H9 (cell line): ENCODE results near the gene ALLC. TPM values are rescaled to one million over a fixed set of nuclear protein-coding genes. Genes with fewer than 3 reads are reported as not detected.
A peak's percentile ranks its signal among the peaks of the same experiment; 100 is the strongest.

Experiments used
- DNase-seq: peaks from one replicate; pipeline ENCODE4 v3.0.0-alpha.2; 2017
- H2AFZ ChIP-seq: one replicate; pipeline ENCODE4 v1.6.1; 2013; ENCODE audit warnings: mild to moderate bottlenecking, low read length, control low read depth, moderate library complexity
- H2AK5ac ChIP-seq: 2 replicates; pipeline ENCODE4 v1.6.1; 2013; ENCODE audit warnings: low read length, control low read depth, mixed read lengths; ENCODE audit not compliant: insufficient read length
- H2BK120ac ChIP-seq: one replicate; pipeline ENCODE4 v1.6.1; 2013; ENCODE audit warnings: low read depth, mild to moderate bottlenecking, low read length, control low read depth, inconsistent platforms; ENCODE audit not compliant: poor library complexity, severe bottlenecking
- H2BK12ac ChIP-seq: 2 replicates; pipeline ENCODE4 v1.6.1; 2013; ENCODE audit warnings: low read length, control low read depth, mixed read lengths, low read depth; ENCODE audit not compliant: insufficient read length
- H2BK15ac ChIP-seq: 2 replicates; pipeline ENCODE4 v1.6.1; 2013; ENCODE audit warnings: low read depth, low read length, control low read depth
- H2BK20ac ChIP-seq: one replicate; pipeline ENCODE4 v1.6.1; 2013; ENCODE audit warnings: low read depth, mild to moderate bottlenecking, low read length, control low read depth, inconsistent platforms; ENCODE audit not compliant: poor library complexity, severe bottlenecking
- H2BK5ac ChIP-seq: 2 replicates; pipeline ENCODE4 v1.6.1; 2013; ENCODE audit warnings: low read length, control low read depth, mixed read lengths; ENCODE audit not compliant: insufficient read length
- H3K14ac ChIP-seq: 2 replicates; pipeline ENCODE4 v1.6.1; 2013; ENCODE audit warnings: low read length, control low read depth; ENCODE audit not compliant: insufficient read depth
- H3K18ac ChIP-seq: 2 replicates; pipeline ENCODE4 v1.6.1; 2013; ENCODE audit warnings: low read depth, mild to moderate bottlenecking, mixed read lengths, low read length, control low read depth; ENCODE audit not compliant: insufficient read length
- H3K23ac ChIP-seq: 2 replicates; pipeline ENCODE4 v1.6.1; 2013; ENCODE audit warnings: low read length, control low read depth, mixed read lengths, low read depth; ENCODE audit not compliant: insufficient read length
- H3K23me2 ChIP-seq: 2 replicates; pipeline ENCODE4 v1.6.1; 2013; ENCODE audit warnings: low read depth, mild to moderate bottlenecking, mixed read lengths, low read length, control low read depth; ENCODE audit not compliant: insufficient read length, poor library complexity, severe bottlenecking
- H3K27ac ChIP-seq: 2 replicates; pipeline ENCODE4 v1.5.1; 2013; ENCODE audit warnings: low read length, control low read depth, mixed read lengths, low read depth; ENCODE audit not compliant: insufficient read length
- H3K27me3 ChIP-seq: 2 replicates; pipeline ENCODE4 v1.6.1; 2013; ENCODE audit warnings: low read length, control low read depth, inconsistent platforms; ENCODE audit not compliant: insufficient read depth
- H3K4ac ChIP-seq: 2 replicates; pipeline ENCODE4 v1.6.1; 2013; ENCODE audit warnings: low read depth, mild to moderate bottlenecking, control low read depth, inconsistent platforms, low read length, moderate library complexity
- H3K4me1 ChIP-seq: 2 replicates; pipeline ENCODE4 v1.6.1; 2013; ENCODE audit warnings: low read length, control low read depth, inconsistent platforms; ENCODE audit not compliant: insufficient read depth
- H3K4me2 ChIP-seq: 2 replicates; pipeline ENCODE4 v1.6.1; 2013; ENCODE audit warnings: low read length, control low read depth, mixed read lengths; ENCODE audit not compliant: insufficient read length, insufficient read depth
- H3K56ac ChIP-seq: 2 replicates; pipeline ENCODE4 v1.6.1; 2013; ENCODE audit warnings: low read depth, mild to moderate bottlenecking, mixed read lengths, low read length, control low read depth; ENCODE audit not compliant: insufficient read length
- H3K79me1 ChIP-seq: 2 replicates; pipeline ENCODE4 v1.6.1; 2013; ENCODE audit warnings: low read depth, mild to moderate bottlenecking, moderate library complexity, low read length, control low read depth, inconsistent platforms; ENCODE audit not compliant: insufficient read depth, poor library complexity, severe bottlenecking
- H3K79me2 ChIP-seq: 2 replicates; pipeline ENCODE4 v1.6.1; 2013; ENCODE audit warnings: low read length, control low read depth, inconsistent platforms; ENCODE audit not compliant: insufficient read depth
- H3K9ac ChIP-seq: 2 replicates; pipeline ENCODE4 v1.6.1; 2013; ENCODE audit warnings: low read length, control low read depth, mixed read lengths; ENCODE audit not compliant: insufficient read length; ENCODE audit errors: extremely low read depth
- H3K9me3 ChIP-seq: one replicate; pipeline ENCODE4 v1.6.1; 2013; ENCODE audit warnings: low read depth, low read length, inconsistent platforms; ENCODE audit not compliant: control insufficient read depth
- H3T11ph ChIP-seq: one replicate; pipeline ENCODE4 v1.6.1; 2013; ENCODE audit warnings: mild to moderate bottlenecking, low read length, control low read depth, inconsistent platforms
- H4K20me1 ChIP-seq: one replicate; pipeline ENCODE4 v1.6.1; 2013; ENCODE audit not compliant: control insufficient read depth, insufficient read length, insufficient read depth
- H4K5ac ChIP-seq: 2 replicates; pipeline ENCODE4 v1.6.1; 2013; ENCODE audit warnings: low read depth, mild to moderate bottlenecking, mixed read lengths, low read length, control low read depth; ENCODE audit not compliant: insufficient read length
- H4K8ac ChIP-seq: replicated peaks from 2 replicates; pipeline ENCODE4 v1.6.1; 2013; ENCODE audit warnings: low read length, control low read depth, mixed read lengths, low read depth; ENCODE audit not compliant: insufficient read length
- H4K91ac ChIP-seq: 2 replicates; pipeline ENCODE4 v1.6.1; 2013; ENCODE audit warnings: low read depth, mild to moderate bottlenecking, moderate library complexity, mixed read lengths, low read length, control low read depth; ENCODE audit not compliant: insufficient read length
- H3K27ac Mint-ChIP-seq, 3 experiments: 2 replicates in 2 of 3; 3 replicates in 1 of 3; pipeline ENCODE4 v1.8.0; 2020 to 2021; ENCODE audit warnings: mixed read lengths in 3 of 3, mild to moderate bottlenecking in 1 of 3, moderate library complexity in 1 of 3
- H3K27me3 Mint-ChIP-seq: 2 replicates; pipeline ENCODE4 v1.8.0; 2021; ENCODE audit warnings: low read depth, mild to moderate bottlenecking, moderate library complexity, mixed read lengths
- H3K36me3 Mint-ChIP-seq, 3 experiments: 2 replicates in 2 of 3; 3 replicates in 1 of 3; pipeline ENCODE4 v1.8.0; 2020 to 2021; ENCODE audit warnings: low read depth in 3 of 3, mixed read lengths in 3 of 3; ENCODE audit not compliant: insufficient read depth in 1 of 3
- H3K4me1 Mint-ChIP-seq, 2 experiments: 2 replicates each; pipeline ENCODE4 v1.8.0; 2020; ENCODE audit warnings: mixed read lengths in 2 of 2
- H3K4me3 Mint-ChIP-seq, 2 experiments: 2 replicates in 1 of 2; 3 replicates in 1 of 2; pipeline ENCODE4 v1.8.0; 2020 to 2021; ENCODE audit warnings: mild to moderate bottlenecking in 2 of 2, mixed read lengths in 2 of 2, moderate library complexity in 1 of 2
- H3K9me3 Mint-ChIP-seq, 2 experiments: 2 replicates in 1 of 2; 3 replicates in 1 of 2; pipeline ENCODE4 v1.8.0; 2020; ENCODE audit warnings: mild to moderate bottlenecking in 2 of 2, mixed read lengths in 2 of 2, moderate library complexity in 1 of 2
- WGBS: extraction: QIAGEN DNeasy Blood & Tissue Kit; methylation state at CpG from one replicate; pipeline ENCODE4 v1.1.7; 2013; ENCODE audit warnings: missing lambda C conversion rate, low lambda C conversion rate, mixed read lengths; ENCODE audit not compliant: insufficient read length; ENCODE audit errors: extremely low coverage; 5-methylcytosine and 5-hydroxymethylcytosine counted together
- total RNA-seq: library from RNA; stranded (reverse); gene quantifications from 2 replicates; pipeline ENCODE4 v1.2.1, GENCODE V29; 2021
- TF ChIP-seq, protein P1 (sequence below): fragments of 200-600 bp; sonication (generic); conservative IDR thresholded peaks from 3 replicates; pipeline ENCODE4 v1.8.0; 2021; ENCODE audit warnings: antibody characterized with exemption, mild to moderate bottlenecking

The ALLC gene
- total RNA-seq, 1 experiment from 2014 or later, result not detected

DNA sequence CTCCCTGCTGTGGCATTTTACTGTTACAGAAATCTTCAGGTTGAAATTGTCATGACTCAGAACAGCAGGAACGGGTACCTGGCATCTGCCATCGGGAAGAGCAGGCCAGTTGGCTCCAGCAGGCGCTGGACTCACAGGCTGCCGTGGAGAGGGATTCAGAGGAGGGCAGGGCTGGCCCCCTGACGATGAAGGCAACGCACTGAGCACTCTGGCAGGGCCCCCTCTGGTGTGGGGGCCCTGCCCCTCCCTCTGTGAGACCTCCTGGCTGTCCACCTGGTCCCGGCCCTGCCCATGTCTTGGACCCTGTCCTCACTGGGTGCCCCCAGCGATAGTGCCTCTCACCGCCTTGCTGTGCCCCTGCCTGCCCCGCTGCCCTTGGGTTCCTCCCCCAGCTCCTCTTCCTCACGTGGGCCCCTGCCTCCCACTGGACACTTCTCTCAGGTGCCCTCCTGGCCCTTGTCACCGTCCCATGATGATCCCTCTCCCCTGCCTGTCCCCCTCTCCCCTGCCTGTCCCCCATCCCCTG is 23.3 kb upstream of the ALLC start:
- TF ChIP-seq, protein P1, sequence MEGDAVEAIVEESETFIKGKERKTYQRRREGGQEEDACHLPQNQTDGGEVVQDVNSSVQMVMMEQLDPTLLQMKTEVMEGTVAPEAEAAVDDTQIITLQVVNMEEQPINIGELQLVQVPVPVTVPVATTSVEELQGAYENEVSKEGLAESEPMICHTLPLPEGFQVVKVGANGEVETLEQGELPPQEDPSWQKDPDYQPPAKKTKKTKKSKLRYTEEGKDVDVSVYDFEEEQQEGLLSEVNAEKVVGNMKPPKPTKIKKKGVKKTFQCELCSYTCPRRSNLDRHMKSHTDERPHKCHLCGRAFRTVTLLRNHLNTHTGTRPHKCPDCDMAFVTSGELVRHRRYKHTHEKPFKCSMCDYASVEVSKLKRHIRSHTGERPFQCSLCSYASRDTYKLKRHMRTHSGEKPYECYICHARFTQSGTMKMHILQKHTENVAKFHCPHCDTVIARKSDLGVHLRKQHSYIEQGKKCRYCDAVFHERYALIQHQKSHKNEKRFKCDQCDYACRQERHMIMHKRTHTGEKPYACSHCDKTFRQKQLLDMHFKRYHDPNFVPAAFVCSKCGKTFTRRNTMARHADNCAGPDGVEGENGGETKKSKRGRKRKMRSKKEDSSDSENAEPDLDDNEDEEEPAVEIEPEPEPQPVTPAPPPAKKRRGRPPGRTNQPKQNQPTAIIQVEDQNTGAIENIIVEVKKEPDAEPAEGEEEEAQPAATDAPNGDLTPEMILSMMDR, result no peak

More for the DNA sequence above, 23.3 kb upstream of the ALLC start:
- H3K14ac ChIP-seq, result no peak overlapping the region
- no peak overlapping the region for H2BK15ac ChIP-seq
- no peak overlapping the region for H3K56ac ChIP-seq
- H3K9ac ChIP-seq, result no peak overlapping the region
- no peak overlapping the region for H2BK120ac ChIP-seq
- H3K27ac Mint-ChIP-seq, result no peak overlapping the region
- H3K18ac ChIP-seq, result no peak overlapping the region
- H2AFZ ChIP-seq, result no peak overlapping the region
- no peak overlapping the region for H2BK20ac ChIP-seq
- no peaks in the 10 kb centered on the region for H3K4me1 ChIP-seq
- H3K36me3 Mint-ChIP-seq, result no peaks in the 10 kb centered on the region
- no peak overlapping the region for H4K8ac ChIP-seq
- H3K4me2 ChIP-seq, result no peak overlapping the region
- peaks cover 7 to 15% of the 10 kb centered on the region in 2 experiments for H3K4me1 Mint-ChIP-seq
- H3T11ph ChIP-seq, result no peak overlapping the region
- H3K23ac ChIP-seq, result no peak overlapping the region
- no peaks in the 10 kb centered on the region for H3K9me3 Mint-ChIP-seq
- no peaks in the 10 kb centered on the region for H3K23me2 ChIP-seq
- H2BK5ac ChIP-seq, result no peak overlapping the region
- peak; percentile 20 for DNase-seq
- H2BK12ac ChIP-seq, result no peak overlapping the region
- no peaks in the 10 kb centered on the region for H3K9me3 ChIP-seq
- no peak overlapping the region for H4K91ac ChIP-seq
- H3K27me3 ChIP-seq, result no peaks in the 10 kb centered on the region
- no peaks in the 10 kb centered on the region for H3K79me2 ChIP-seq
- no peak overlapping the region for H2AK5ac ChIP-seq
- H3K4me3 Mint-ChIP-seq, result no peak overlapping the region
- H3K4ac ChIP-seq, result no peak overlapping the region
- H3K79me1 ChIP-seq, result no peaks in the 10 kb centered on the region
- H3K27me3 Mint-ChIP-seq, result peaks cover 22% of the 10 kb centered on the region
- H4K5ac ChIP-seq, result no peak overlapping the region
- no peak overlapping the region for H3K27ac ChIP-seq
- no CpG with 5 or more reads among the region's 12 CpGs for WGBS
- no peaks in the 10 kb centered on the region for H4K20me1 ChIP-seq
